SU-DHL-6 (cell line): ENCODE data around the gene GPHN.

Experiments
- CTCF ChIP-seq: fragments of 200-600 bp; sonication (generic); IDR thresholded peaks from one replicate; pipeline ENCODE4 v1.5.1; 2017; ENCODE audit warnings: antibody characterized with exemption, mild to moderate bottlenecking, low read length, moderate library complexity; ENCODE audit not compliant: insufficient read depth, poor library complexity, severe bottlenecking
- EZH2phosphoT487 ChIP-seq: fragments of 200-600 bp; sonication (generic), shearing (Covaris generic); conservative IDR thresholded peaks from 2 replicates; pipeline ENCODE4 v1.6.1; 2018; ENCODE audit warnings: mild to moderate bottlenecking, antibody characterized with exemption, low read length, moderate library complexity, mixed read lengths

GRCh38 chr14:67158566-67158965, 650.6 kb downstream of the GPHN start:
- no peak for TF ChIP-seq CTCF
- no peak for TF ChIP-seq EZH2phosphoT487
